ENCODE results near the gene DIAPH3. TPM values are rescaled to one million over a fixed set of nuclear protein-coding genes. Genes with fewer than 3 reads are reported as not detected.

DIAPH3 gene
- total RNA-seq, 1 experiment from 2014 or later, result 62.3 TPM

GRCh38 chr13:59643364-59643841 is 520.3 kb downstream of the DIAPH3 start:
- no peaks in the 10 kb centered on the region for H3K27me3 ChIP-seq (replicated peaks; ENCODE audit: insufficient read depth, low read depth, low read length, poor library complexity)
- ChIA-PET CTCF (no interaction called here), POLR2A (ENCODE audit: low non-redundant PET) (no interaction called here)
- peaks cover 12% of the 10 kb centered on the region for H3K4me1 ChIP-seq (ENCODE audit: insufficient read depth, low read length, poor library complexity, severe bottlenecking)
- intact Hi-C loops (cut with micrococcal nuclease; ENCODE audit: unreplicated experiment), result no loop called here
- no peak for TF ChIP-seq EZH2 (IDR thresholded peaks at IDR 0.05; ENCODE audit: borderline replicate concordance, low read depth, low read length, poor library complexity, severe bottlenecking)
- no peak for TF ChIP-seq CTCF (conservative IDR thresholded peaks at IDR 0.05; ENCODE audit: low read depth, low read length)
- no peaks in the 10 kb centered on the region for H3K36me3 ChIP-seq (ENCODE audit: insufficient read depth, low read length, poor library complexity, severe bottlenecking)
- no peaks in the 10 kb centered on the region for H3K9me3 ChIP-seq (ENCODE audit: low read depth, low read length, poor library complexity, severe bottlenecking)
- no peak overlapping the region for H3K27ac ChIP-seq (ENCODE audit: low read depth, low read length, poor library complexity, severe bottlenecking)
- DNase-seq (ENCODE audit: low spot score), result no peak
- H3K4me3 ChIP-seq (ENCODE audit: low read depth, low read length, poor library complexity, severe bottlenecking), result no peak overlapping the region
- BruUV-seq (replicated peaks), result no TSS peak

- no TSS peak for BruUV-seq (replicated peaks)
Measured at GRCh38 chr13:59641817-59642216, 521.9 kb downstream of the DIAPH3 start.

GRCh38 chr13:59641261-59641660 is 522.5 kb downstream of the DIAPH3 start:
- no peak for DNase-seq (ENCODE audit: low spot score)
- ChIA-PET POLR2A (ENCODE audit: low non-redundant PET) (no interaction called here), CTCF (no interaction called here)
- intact Hi-C loops (cut with micrococcal nuclease; ENCODE audit: unreplicated experiment), result no loop called here
- no peaks in the 10 kb centered on the region for H3K36me3 ChIP-seq (ENCODE audit: insufficient read depth, low read length, poor library complexity, severe bottlenecking)
- H3K4me3 ChIP-seq (ENCODE audit: low read depth, low read length, poor library complexity, severe bottlenecking), result no peak overlapping the region
- H3K27ac ChIP-seq (ENCODE audit: low read depth, low read length, poor library complexity, severe bottlenecking), result no peak overlapping the region
- no TSS peak for BruUV-seq (replicated peaks)
- TF ChIP-seq EZH2 (IDR thresholded peaks at IDR 0.05; ENCODE audit: borderline replicate concordance, low read depth, low read length, poor library complexity, severe bottlenecking), result no peak
- no peak for TF ChIP-seq CTCF (conservative IDR thresholded peaks at IDR 0.05; ENCODE audit: low read depth, low read length)
- peaks cover 12% of the 10 kb centered on the region for H3K4me1 ChIP-seq (ENCODE audit: insufficient read depth, low read length, poor library complexity, severe bottlenecking)
- H3K27me3 ChIP-seq (replicated peaks; ENCODE audit: insufficient read depth, low read depth, low read length, poor library complexity), result no peaks in the 10 kb centered on the region
- no peaks in the 10 kb centered on the region for H3K9me3 ChIP-seq (ENCODE audit: low read depth, low read length, poor library complexity, severe bottlenecking)

More at GRCh38 chr13:59641817-59642216, 521.9 kb downstream of the DIAPH3 start:
- POLR2A ChIA-PET (ENCODE audit: low non-redundant PET), result no interaction called here
- intact Hi-C loops (cut with micrococcal nuclease; ENCODE audit: unreplicated experiment), result no loop called here
- Histone ChIP-seq H3K27me3 (replicated peaks; ENCODE audit: insufficient read depth, low read depth, low read length, poor library complexity) (no peaks in the 10 kb centered on the region), H3K36me3 (ENCODE audit: insufficient read depth, low read length, poor library complexity, severe bottlenecking) (no peaks in the 10 kb centered on the region), H3K9me3 (ENCODE audit: low read depth, low read length, poor library complexity, severe bottlenecking) (no peaks in the 10 kb centered on the region), H3K4me1 (ENCODE audit: insufficient read depth, low read length, poor library complexity, severe bottlenecking) (peaks cover 12% of the 10 kb centered on the region), H3K4me3 (ENCODE audit: low read depth, low read length, poor library complexity, severe bottlenecking) (no peak overlapping the region), H3K27ac (ENCODE audit: low read depth, low read length, poor library complexity, severe bottlenecking) (no peak overlapping the region)
- no peak for TF ChIP-seq EZH2 (IDR thresholded peaks at IDR 0.05; ENCODE audit: borderline replicate concordance, low read depth, low read length, poor library complexity, severe bottlenecking)
- TF ChIP-seq CTCF (conservative IDR thresholded peaks at IDR 0.05; ENCODE audit: low read depth, low read length), result no peak
- peak; percentile 33 for DNase-seq (ENCODE audit: low spot score)
- CTCF ChIA-PET, result no interaction called here

Data from A673 (cell line).